Liver (tissue), 9 donors: ENCODE measurements around the gene KIF5A. TPM values are rescaled to one million over a fixed set of nuclear protein-coding genes. Genes with fewer than 3 reads are reported as not detected.

Source experiments
- DNase-seq: peaks from one replicate; pipeline ENCODE4 v3.0.0-alpha.2; 2017; ENCODE audit warnings: low spot score
- H3K27ac ChIP-seq, 2 donors: one replicate each; pipeline ENCODE4 v1.7.0; 2013; ENCODE audit warnings: inconsistent platforms in 2 of 2, low read length in 2 of 2, control low read depth in 1 of 2, low read depth in 1 of 2, mild to moderate bottlenecking in 1 of 2
- H3K27me3 ChIP-seq, 4 donors: one replicate each; pipeline versions ENCODE4 v1.6.1 to v1.7.0; 2013; ENCODE audit warnings: low read length in 3 of 4, inconsistent platforms in 1 of 4, mild to moderate bottlenecking in 1 of 4, moderate library complexity in 1 of 4; ENCODE audit not compliant: control insufficient read depth in 4 of 4, insufficient read depth in 4 of 4
- H3K36me3 ChIP-seq, 4 donors: one replicate each; pipeline versions ENCODE4 v1.6.1 to v1.7.0; 2013; ENCODE audit warnings: low read length in 3 of 4, mild to moderate bottlenecking in 3 of 4, low read depth in 1 of 4, moderate library complexity in 1 of 4; ENCODE audit not compliant: control insufficient read depth in 4 of 4, insufficient read depth in 3 of 4
- H3K4me1 ChIP-seq, 4 donors: one replicate each; pipeline versions ENCODE4 v1.6.1 to v1.7.0; 2013; ENCODE audit warnings: low read length in 3 of 4, mild to moderate bottlenecking in 3 of 4, moderate library complexity in 1 of 4; ENCODE audit not compliant: control insufficient read depth in 4 of 4, insufficient read depth in 4 of 4
- H3K4me3 ChIP-seq, 3 donors: one replicate each; pipeline versions ENCODE4 v1.6.1 to v1.7.0; 2013; ENCODE audit warnings: low read length in 3 of 3, control low read depth in 1 of 3, low read depth in 1 of 3, mild to moderate bottlenecking in 1 of 3
- H3K9ac ChIP-seq, 2 donors: one replicate each; pipeline ENCODE4 v1.7.0; 2013; ENCODE audit warnings: low read length in 2 of 2, mild to moderate bottlenecking in 2 of 2, moderate library complexity in 2 of 2, control low read depth in 1 of 2, low read depth in 1 of 2
- H3K9me3 ChIP-seq, 4 donors: one replicate each; pipeline versions ENCODE4 v1.6.1 to v1.7.0; 2013; ENCODE audit warnings: low read length in 3 of 4; ENCODE audit not compliant: control insufficient read depth in 4 of 4
- EGR1 ChIP-seq, 2 donors: IDR thresholded peaks; 2 replicates each; pipeline ENCODE4 v1.6.1; 2016 to 2018; ENCODE audit warnings: antibody characterized with exemption in 2 of 2, low read depth in 2 of 2
- FOXA1 ChIP-seq: IDR thresholded peaks from 2 replicates; pipeline ENCODE4 v1.6.1; 2016; ENCODE audit warnings: antibody characterized with exemption
- FOXA2 ChIP-seq: IDR thresholded peaks from 2 replicates; pipeline ENCODE4 v1.6.1; 2016; ENCODE audit warnings: antibody characterized with exemption
- GABPA ChIP-seq, 2 donors: IDR thresholded peaks in 1 of 2; conservative IDR thresholded peaks in 1 of 2; 2 replicates each; pipeline ENCODE4 v1.6.1; 2016; ENCODE audit warnings: antibody characterized with exemption in 2 of 2, mild to moderate bottlenecking in 1 of 2, moderate library complexity in 1 of 2
- HNF4A ChIP-seq, 2 donors: conservative IDR thresholded peaks; 2 replicates each; pipeline ENCODE4 v1.6.1; 2016; ENCODE audit warnings: antibody characterized with exemption in 2 of 2, mild to moderate bottlenecking in 2 of 2
- HNF4G ChIP-seq: IDR thresholded peaks from 2 replicates; pipeline ENCODE4 v1.6.1; 2016; ENCODE audit warnings: antibody characterized with exemption
- NR2F2 ChIP-seq: IDR thresholded peaks from 2 replicates; pipeline ENCODE4 v1.6.1; 2016; ENCODE audit warnings: antibody characterized with exemption
- RAD21 ChIP-seq, 2 donors: IDR thresholded peaks; 2 replicates each; pipeline ENCODE4 v1.6.1; 2016; ENCODE audit warnings: antibody characterized with exemption in 2 of 2, mild to moderate bottlenecking in 2 of 2
- RXRA ChIP-seq, 2 donors: IDR thresholded peaks; 2 replicates each; pipeline ENCODE4 v1.6.1; 2017 to 2018; ENCODE audit warnings: antibody characterized with exemption in 2 of 2, mild to moderate bottlenecking in 1 of 2
- SP1 ChIP-seq: IDR thresholded peaks from 2 replicates; pipeline ENCODE4 v1.6.1; 2018; ENCODE audit warnings: antibody characterized with exemption, mild to moderate bottlenecking
- TAF1 ChIP-seq: conservative IDR thresholded peaks from 2 replicates; pipeline ENCODE4 v1.6.1; 2016; ENCODE audit warnings: antibody characterized with exemption, mild to moderate bottlenecking
- YY1 ChIP-seq: IDR thresholded peaks from 2 replicates; pipeline ENCODE4 v1.6.1; 2016; ENCODE audit warnings: antibody characterized with exemption, mild to moderate bottlenecking
- WGBS: extraction: QIAGEN DNeasy Blood & Tissue Kit; methylation state at CpG from one replicate; pipeline ENCODE4 v1.1.7; 2013; 5-methylcytosine and 5-hydroxymethylcytosine counted together
- polyA plus RNA-seq, 2 donors: library from polyadenylated mRNA; stranded (reverse) in 1 of 2; unstranded in 1 of 2; fragments of 200-250 nt in 1 of 2; fragments of >200 nt in 1 of 2; fragmentation: Nextera tagmentation in 1 of 2; extraction: Ambion mirVana in 1 of 2; gene quantifications; one replicate each; pipeline versions ENCODE4 v1.2.1 to v1.2.3, GENCODE V29; 2013 to 2015
- total RNA-seq, 2 donors: library from RNA; depleted of rRNA; stranded (reverse); fragments of >200 nt; gene quantifications; one replicate each; pipeline ENCODE4 v1.2.3, GENCODE V29; 2014
- TF ChIP-seq, protein P1 (sequence below): IDR thresholded peaks from 2 replicates; pipeline ENCODE4 v1.6.1; 2016; ENCODE audit warnings: antibody characterized with exemption, mild to moderate bottlenecking
- TF ChIP-seq, protein P2 (sequence below): IDR thresholded peaks from 2 replicates; pipeline ENCODE4 v1.6.1; 2016; ENCODE audit warnings: antibody characterized with exemption
- TF ChIP-seq, protein P3 (sequence below): IDR thresholded peaks from 2 replicates; pipeline ENCODE4 v1.6.1; 2016; ENCODE audit warnings: antibody characterized with exemption
- TF ChIP-seq, protein P4 (sequence below): IDR thresholded peaks from 2 replicates; pipeline ENCODE4 v1.6.1; 2016; ENCODE audit warnings: antibody characterized with exemption
- TF ChIP-seq, protein P5 (sequence below): fragments of 150-350 bp; IDR thresholded peaks from 2 replicates; pipeline ENCODE4 v1.5.1; 2017; ENCODE audit warnings: improper control_type of control experiment, low read depth, low read length; ENCODE audit not compliant: missing input control
- donor health status: healthy.
- donor health status: healthy.
- donor health status: healthy.
- donor health status: healthy.
- donor health status: healthy.

Gene KIF5A
- total and polyA plus RNA-seq, 4 donors = 0.01 to 0.42 TPM; not detected in 2

DNA sequence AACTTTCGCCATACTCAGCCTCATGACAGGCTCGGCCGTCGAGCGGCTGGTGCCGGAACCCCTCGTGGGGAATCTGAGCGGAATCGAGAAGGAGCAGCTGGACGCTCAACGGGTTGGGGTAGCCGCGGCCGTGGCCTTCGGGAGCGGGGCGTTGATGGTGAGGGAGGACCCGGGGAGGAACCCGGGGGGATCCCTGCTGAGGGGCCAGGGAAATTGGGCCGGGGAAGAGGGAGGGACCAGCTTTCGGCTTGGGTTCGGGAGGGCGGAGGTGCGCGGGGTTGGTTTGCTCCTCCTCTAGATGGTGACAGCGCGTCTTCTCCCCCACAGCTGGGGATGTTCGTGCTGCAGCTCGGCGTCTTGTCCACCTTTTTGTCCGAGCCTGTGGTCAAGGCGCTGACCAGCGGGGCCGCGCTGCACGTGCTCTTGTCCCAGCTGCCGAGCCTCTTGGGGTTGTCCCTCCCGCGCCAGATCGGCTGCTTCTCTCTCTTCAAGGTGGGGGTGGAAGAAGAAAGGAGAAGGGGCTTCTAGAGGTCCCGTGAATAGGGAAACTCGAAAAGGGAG lies 71.2 kb downstream of the KIF5A start:
- DNase-seq = no peak
- no peak overlapping the region for H3K9ac ChIP-seq
- H3K36me3 ChIP-seq = no peaks in the 10 kb centered on the region
- no peak overlapping the region for H3K27ac ChIP-seq
- peaks cover 0 to 28% (median 6%) of the 10 kb centered on the region in 4 donors for H3K27me3 ChIP-seq
- H3K9me3 ChIP-seq = no peaks in the 10 kb centered on the region
- peak overlapping the region in 1 of 3 donors; percentile 39 for H3K4me3 ChIP-seq
- H3K4me1 ChIP-seq = peaks cover 4 to 18% (median 12%) of the 10 kb centered on the region in 4 donors
- 4% methylated on average over 42 of the region's 42 CpGs for WGBS
- TF ChIP-seq, protein P1, sequence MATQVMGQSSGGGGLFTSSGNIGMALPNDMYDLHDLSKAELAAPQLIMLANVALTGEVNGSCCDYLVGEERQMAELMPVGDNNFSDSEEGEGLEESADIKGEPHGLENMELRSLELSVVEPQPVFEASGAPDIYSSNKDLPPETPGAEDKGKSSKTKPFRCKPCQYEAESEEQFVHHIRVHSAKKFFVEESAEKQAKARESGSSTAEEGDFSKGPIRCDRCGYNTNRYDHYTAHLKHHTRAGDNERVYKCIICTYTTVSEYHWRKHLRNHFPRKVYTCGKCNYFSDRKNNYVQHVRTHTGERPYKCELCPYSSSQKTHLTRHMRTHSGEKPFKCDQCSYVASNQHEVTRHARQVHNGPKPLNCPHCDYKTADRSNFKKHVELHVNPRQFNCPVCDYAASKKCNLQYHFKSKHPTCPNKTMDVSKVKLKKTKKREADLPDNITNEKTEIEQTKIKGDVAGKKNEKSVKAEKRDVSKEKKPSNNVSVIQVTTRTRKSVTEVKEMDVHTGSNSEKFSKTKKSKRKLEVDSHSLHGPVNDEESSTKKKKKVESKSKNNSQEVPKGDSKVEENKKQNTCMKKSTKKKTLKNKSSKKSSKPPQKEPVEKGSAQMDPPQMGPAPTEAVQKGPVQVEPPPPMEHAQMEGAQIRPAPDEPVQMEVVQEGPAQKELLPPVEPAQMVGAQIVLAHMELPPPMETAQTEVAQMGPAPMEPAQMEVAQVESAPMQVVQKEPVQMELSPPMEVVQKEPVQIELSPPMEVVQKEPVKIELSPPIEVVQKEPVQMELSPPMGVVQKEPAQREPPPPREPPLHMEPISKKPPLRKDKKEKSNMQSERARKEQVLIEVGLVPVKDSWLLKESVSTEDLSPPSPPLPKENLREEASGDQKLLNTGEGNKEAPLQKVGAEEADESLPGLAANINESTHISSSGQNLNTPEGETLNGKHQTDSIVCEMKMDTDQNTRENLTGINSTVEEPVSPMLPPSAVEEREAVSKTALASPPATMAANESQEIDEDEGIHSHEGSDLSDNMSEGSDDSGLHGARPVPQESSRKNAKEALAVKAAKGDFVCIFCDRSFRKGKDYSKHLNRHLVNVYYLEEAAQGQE = no peak
- TF ChIP-seq, protein P2, sequence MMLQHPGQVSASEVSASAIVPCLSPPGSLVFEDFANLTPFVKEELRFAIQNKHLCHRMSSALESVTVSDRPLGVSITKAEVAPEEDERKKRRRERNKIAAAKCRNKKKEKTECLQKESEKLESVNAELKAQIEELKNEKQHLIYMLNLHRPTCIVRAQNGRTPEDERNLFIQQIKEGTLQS = no peak
- TF ChIP-seq, protein P3, sequence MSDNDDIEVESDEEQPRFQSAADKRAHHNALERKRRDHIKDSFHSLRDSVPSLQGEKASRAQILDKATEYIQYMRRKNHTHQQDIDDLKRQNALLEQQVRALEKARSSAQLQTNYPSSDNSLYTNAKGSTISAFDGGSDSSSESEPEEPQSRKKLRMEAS = no peak
- TF ChIP-seq RAD21 (IDR thresholded peaks at IDR 0.05) = no peak
- TF ChIP-seq, protein P4, sequence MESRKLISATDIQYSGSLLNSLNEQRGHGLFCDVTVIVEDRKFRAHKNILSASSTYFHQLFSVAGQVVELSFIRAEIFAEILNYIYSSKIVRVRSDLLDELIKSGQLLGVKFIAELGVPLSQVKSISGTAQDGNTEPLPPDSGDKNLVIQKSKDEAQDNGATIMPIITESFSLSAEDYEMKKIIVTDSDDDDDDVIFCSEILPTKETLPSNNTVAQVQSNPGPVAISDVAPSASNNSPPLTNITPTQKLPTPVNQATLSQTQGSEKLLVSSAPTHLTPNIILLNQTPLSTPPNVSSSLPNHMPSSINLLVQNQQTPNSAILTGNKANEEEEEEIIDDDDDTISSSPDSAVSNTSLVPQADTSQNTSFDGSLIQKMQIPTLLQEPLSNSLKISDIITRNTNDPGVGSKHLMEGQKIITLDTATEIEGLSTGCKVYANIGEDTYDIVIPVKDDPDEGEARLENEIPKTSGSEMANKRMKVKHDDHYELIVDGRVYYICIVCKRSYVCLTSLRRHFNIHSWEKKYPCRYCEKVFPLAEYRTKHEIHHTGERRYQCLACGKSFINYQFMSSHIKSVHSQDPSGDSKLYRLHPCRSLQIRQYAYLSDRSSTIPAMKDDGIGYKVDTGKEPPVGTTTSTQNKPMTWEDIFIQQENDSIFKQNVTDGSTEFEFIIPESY = no peak
- TF ChIP-seq NR2F2 = no peak
- no peak for TF ChIP-seq SP1
- TF ChIP-seq HNF4A (conservative IDR thresholded peaks at IDR 0.05) = no peak
- no peak for TF ChIP-seq RXRA (IDR thresholded peaks at IDR 0.05)
- TF ChIP-seq YY1 = no peak
- no peak for TF ChIP-seq FOXA1
- TF ChIP-seq HNF4G = no peak
- no peak for TF ChIP-seq FOXA2
- no peak for TF ChIP-seq GABPA (IDR thresholded peaks at IDR 0.05 in 1 of 2, conservative IDR thresholded peaks at IDR 0.05 in 1 of 2)
- TF ChIP-seq TAF1 = no peak

DNA sequence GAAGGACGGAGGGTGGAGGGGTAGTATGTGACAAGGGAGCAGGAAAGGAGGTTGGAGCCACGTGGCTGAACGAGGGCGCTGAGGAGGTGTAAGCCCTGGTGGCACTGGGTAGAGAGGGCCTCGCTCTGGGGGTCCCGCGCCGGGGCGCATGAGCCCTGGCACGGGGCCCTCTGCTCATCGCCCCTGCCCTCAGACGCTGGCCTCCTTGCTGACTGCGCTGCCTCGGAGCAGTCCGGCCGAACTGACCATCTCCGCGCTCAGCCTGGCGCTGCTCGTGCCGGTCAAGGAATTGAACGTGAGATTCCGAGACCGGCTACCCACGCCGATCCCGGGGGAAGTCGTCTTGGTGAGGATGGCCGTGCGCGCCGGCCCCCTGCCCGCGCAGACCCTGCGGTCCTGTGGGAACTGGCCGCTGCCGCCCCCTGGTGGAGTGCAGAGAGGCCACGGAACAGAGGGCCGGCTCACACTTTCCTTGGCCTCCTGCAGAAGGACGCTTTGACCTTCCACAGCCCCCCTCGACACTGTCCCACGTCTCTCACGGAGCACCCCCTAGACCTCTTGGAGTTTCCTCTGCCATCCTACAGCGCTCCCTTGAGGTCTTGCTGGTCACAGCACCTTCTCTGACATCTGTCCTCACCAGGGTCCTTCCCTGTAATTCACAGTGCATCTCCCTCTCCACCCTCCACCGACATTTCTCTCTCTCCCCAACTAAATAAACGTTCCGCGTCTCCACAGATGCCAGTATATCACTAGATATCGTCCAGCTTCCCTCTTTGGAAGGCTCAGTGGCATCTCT lies 71.9 kb downstream of the KIF5A start:
- H3K27me3 ChIP-seq = peaks cover 0 to 28% (median 9%) of the 10 kb centered on the region in 4 donors
- no peak for TF ChIP-seq GABPA (IDR thresholded peaks at IDR 0.05 in 1 of 2, conservative IDR thresholded peaks at IDR 0.05 in 1 of 2)
- TF ChIP-seq YY1 = no peak
- no peak for TF ChIP-seq EGR1 (IDR thresholded peaks at IDR 0.05; ENCODE audit: low read depth in 2 of 2)
- TF ChIP-seq TAF1 = no peak
- TF ChIP-seq, protein P5, sequence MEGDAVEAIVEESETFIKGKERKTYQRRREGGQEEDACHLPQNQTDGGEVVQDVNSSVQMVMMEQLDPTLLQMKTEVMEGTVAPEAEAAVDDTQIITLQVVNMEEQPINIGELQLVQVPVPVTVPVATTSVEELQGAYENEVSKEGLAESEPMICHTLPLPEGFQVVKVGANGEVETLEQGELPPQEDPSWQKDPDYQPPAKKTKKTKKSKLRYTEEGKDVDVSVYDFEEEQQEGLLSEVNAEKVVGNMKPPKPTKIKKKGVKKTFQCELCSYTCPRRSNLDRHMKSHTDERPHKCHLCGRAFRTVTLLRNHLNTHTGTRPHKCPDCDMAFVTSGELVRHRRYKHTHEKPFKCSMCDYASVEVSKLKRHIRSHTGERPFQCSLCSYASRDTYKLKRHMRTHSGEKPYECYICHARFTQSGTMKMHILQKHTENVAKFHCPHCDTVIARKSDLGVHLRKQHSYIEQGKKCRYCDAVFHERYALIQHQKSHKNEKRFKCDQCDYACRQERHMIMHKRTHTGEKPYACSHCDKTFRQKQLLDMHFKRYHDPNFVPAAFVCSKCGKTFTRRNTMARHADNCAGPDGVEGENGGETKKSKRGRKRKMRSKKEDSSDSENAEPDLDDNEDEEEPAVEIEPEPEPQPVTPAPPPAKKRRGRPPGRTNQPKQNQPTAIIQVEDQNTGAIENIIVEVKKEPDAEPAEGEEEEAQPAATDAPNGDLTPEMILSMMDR = peak; percentile 73
- no peak for TF ChIP-seq FOXA1
- TF ChIP-seq, protein P4 = no peak
- peak; percentile 70 to 83 for TF ChIP-seq RAD21 (IDR thresholded peaks at IDR 0.05)
- TF ChIP-seq HNF4A (conservative IDR thresholded peaks at IDR 0.05) = no peak
- TF ChIP-seq, protein P2 = no peak
- no peak for TF ChIP-seq RXRA (IDR thresholded peaks at IDR 0.05)
- no peak for TF ChIP-seq HNF4G
- H3K9ac ChIP-seq = no peak overlapping the region
- H3K9me3 ChIP-seq = no peaks in the 10 kb centered on the region
- no peaks in the 10 kb centered on the region for H3K36me3 ChIP-seq
- H3K4me1 ChIP-seq = peaks cover 4 to 18% (median 12%) of the 10 kb centered on the region in 4 donors
- peak overlapping the region in 2 of 3 donors; percentile 39 to 48 for H3K4me3 ChIP-seq
- peak; percentile 66 for DNase-seq
- H3K27ac ChIP-seq = no peak overlapping the region
- 2% methylated on average over 49 of the region's 49 CpGs for WGBS
